MCF 10A (cell line): ENCODE results near the gene IL34. TPM values are rescaled to one million over a fixed set of nuclear protein-coding genes. Genes with fewer than 3 reads are reported as not detected.

Experiments used
- Bru-seq: library from RNA; stranded (reverse); fragments of 400-500 nt; gene quantifications from one replicate; lab custom pipeline; 2021; lab: Mats Ljungman, UMichigan
- BruChase-seq, 2 experiments: library from RNA; stranded (reverse); fragments of 400-500 nt; gene quantifications; one replicate each; lab custom pipeline; 2021; lab: Mats Ljungman, UMichigan
- BruUV-seq: library from RNA; stranded (reverse); fragments of 400-500 nt; replicated peaks from 2 replicates; lab custom pipeline; 2021; lab: Mats Ljungman, UMichigan
- CTCF ChIA-PET: fragments of 300-600 bp; sonication (Branson Sonifier 250); formaldehyde crosslinking; extraction: SDS; loops from one replicate; lab custom pipeline; 2021; ENCODE audit warnings: antibody characterized with exemption, inconsistent platforms; lab: Yijun Ruan, JAX
- POLR2A ChIA-PET: fragments of 300-600, 350-650 bp; sonication (Branson Sonifier 250); formaldehyde crosslinking; extraction: SDS; loops from one replicate; lab custom pipeline; 2020; ENCODE audit warnings: antibody characterized with exemption, inconsistent platforms; lab: Yijun Ruan, JAX
- DNase-seq: peaks from one replicate; pipeline ENCODE4 v3.0.0-alpha.2; 2018; ENCODE audit not compliant: unreplicated experiment
- H3K27ac Mint-ChIP-seq: one replicate; pipeline ENCODE4 v1.8.0; 2022; ENCODE audit warnings: mild to moderate bottlenecking, low read depth, mixed read lengths; ENCODE audit not compliant: unreplicated experiment
- H3K27me3 Mint-ChIP-seq: one replicate; pipeline ENCODE4 v1.8.0; 2022; ENCODE audit warnings: mixed read lengths; ENCODE audit not compliant: insufficient read depth, unreplicated experiment
- H3K36me3 Mint-ChIP-seq: one replicate; pipeline ENCODE4 v1.8.0; 2022; ENCODE audit warnings: mild to moderate bottlenecking, moderate library complexity, mixed read lengths; ENCODE audit not compliant: insufficient read depth, unreplicated experiment
- H3K4me1 Mint-ChIP-seq: one replicate; pipeline ENCODE4 v1.8.0; 2022; ENCODE audit warnings: mixed read lengths; ENCODE audit not compliant: insufficient read depth, unreplicated experiment
- H3K4me3 Mint-ChIP-seq: one replicate; pipeline ENCODE4 v1.8.0; 2022; ENCODE audit warnings: mild to moderate bottlenecking, moderate library complexity, mixed read lengths; ENCODE audit not compliant: unreplicated experiment
- H3K9me3 Mint-ChIP-seq: one replicate; pipeline ENCODE4 v1.8.0; 2022; ENCODE audit warnings: mixed read lengths; ENCODE audit not compliant: unreplicated experiment
- intact Hi-C: fragments of 100-400 bp; cut with micrococcal nuclease; formaldehyde crosslinking; loops from 2 replicates; pipeline ENCODE4 v1.14.1; 2022
- long read RNA-seq: library from polyadenylated mRNA; stranded (forward); transcript quantifications from one replicate; pipeline ENCODE4 v2.0.0, GENCODE V29; 2022
- total RNA-seq: library from RNA; stranded (reverse); gene quantifications from 2 replicates; pipeline ENCODE4 v1.2.3, GENCODE V29; 2022
- TF ChIP-seq, protein P1 (sequence below): fragments of 200-600 bp; IDR thresholded peaks from one replicate; pipeline ENCODE4 v1.8.0; 2022; ENCODE audit warnings: antibody characterized with exemption, mild to moderate bottlenecking; ENCODE audit not compliant: unreplicated experiment

Gene IL34
- total RNA-seq (not detected in 2 replicates), Bru-seq, nascent RNA (percentile 20 among the genes with signal in this experiment), BruChase-seq, experiment 1, labeled RNA remaining after a 6-hour chase (percentile 17 among the genes with signal in this experiment), BruChase-seq, experiment 2, labeled RNA remaining after a 2-hour chase (percentile 20 among the genes with signal in this experiment)
- long read RNA-seq: 0 reads

DNA sequence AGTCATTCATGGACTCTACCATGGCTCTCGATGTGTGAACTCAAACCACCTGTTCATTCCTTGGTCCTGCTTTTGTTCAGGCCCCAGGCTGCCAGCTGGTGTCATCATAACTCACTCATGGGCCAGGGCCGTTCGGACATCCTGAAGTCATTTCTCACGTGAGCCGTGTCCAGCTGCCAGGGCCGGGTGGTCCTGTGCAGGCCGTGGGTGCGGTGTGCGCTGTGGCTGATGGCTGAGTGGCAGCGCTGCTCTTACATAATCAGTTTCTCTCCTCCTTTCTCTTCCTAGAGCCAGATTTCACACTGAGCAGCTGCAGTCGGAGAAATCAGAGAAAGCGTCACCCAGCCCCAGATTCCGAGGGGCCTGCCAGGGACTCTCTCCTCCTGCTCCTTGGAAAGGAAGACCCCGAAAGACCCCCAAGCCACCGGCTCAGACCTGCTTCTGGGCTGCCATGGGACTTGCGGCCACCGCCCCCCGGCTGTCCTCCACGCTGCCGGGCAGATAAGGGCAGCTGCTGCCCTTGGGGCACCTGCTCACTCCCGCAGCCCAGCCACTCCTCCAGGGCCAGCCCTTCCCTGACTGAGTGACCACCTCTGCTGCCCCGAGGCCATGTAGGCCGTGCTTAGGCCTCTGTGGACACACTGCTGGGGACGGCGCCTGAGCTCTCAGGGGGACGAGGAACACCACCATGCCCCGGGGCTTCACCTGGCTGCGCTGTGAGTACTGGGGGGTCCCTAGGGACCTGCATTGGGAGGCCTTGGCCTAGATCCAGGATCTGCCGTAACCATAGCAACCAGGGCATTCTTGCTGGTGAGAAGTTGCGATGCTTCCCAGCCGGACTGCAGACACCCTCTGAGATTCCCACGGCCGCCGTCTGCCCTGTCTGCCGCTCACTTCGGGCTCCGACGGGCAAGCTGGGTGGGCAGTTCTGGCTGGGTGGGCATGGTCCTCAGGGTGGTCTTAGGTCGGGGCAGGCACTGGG lies at the start of gene IL34:
IL34 (plus strand) TSS at position 300 of the 982 bp plus-strand sequence; CDS start at position 689, 389 bp downstream.
- Mint-ChIP-seq H3K36me3 (no peaks in the 10 kb centered on the region), H3K9me3 (no peaks in the 10 kb centered on the region), H3K27me3 (no peaks in the 10 kb centered on the region), H3K4me3 (no peak within 1 kb of the TSS), H3K27ac (no peak within 1 kb of the TSS), H3K4me1 (peaks cover 5% of the 10 kb centered on the region)
- no TSS peak for BruUV-seq
- intact Hi-C loops: no loop called here
- ChIA-PET POLR2A (no interaction called here), CTCF (no interaction called here)
- TF ChIP-seq, protein P1, sequence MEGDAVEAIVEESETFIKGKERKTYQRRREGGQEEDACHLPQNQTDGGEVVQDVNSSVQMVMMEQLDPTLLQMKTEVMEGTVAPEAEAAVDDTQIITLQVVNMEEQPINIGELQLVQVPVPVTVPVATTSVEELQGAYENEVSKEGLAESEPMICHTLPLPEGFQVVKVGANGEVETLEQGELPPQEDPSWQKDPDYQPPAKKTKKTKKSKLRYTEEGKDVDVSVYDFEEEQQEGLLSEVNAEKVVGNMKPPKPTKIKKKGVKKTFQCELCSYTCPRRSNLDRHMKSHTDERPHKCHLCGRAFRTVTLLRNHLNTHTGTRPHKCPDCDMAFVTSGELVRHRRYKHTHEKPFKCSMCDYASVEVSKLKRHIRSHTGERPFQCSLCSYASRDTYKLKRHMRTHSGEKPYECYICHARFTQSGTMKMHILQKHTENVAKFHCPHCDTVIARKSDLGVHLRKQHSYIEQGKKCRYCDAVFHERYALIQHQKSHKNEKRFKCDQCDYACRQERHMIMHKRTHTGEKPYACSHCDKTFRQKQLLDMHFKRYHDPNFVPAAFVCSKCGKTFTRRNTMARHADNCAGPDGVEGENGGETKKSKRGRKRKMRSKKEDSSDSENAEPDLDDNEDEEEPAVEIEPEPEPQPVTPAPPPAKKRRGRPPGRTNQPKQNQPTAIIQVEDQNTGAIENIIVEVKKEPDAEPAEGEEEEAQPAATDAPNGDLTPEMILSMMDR: no peak
- no peak for DNase-seq

GRCh38 chr16:70597135-70597835 lies 49.1 kb upstream of the IL34 start:
- H3K4me1 Mint-ChIP-seq: peaks cover 15% of the 10 kb centered on the region
- H3K9me3 Mint-ChIP-seq: no peaks in the 10 kb centered on the region
- CTCF ChIA-PET: interaction anchor here (0.6 to 1.2 kb wide), 5 partner anchors 42 to 64 kb away, joined by 3 to 4 read pairs (median 3); no protein-coding TSS in a partner anchor
- no peak for DNase-seq
- H3K27ac Mint-ChIP-seq: no peak overlapping the region
- no TSS peak for BruUV-seq
- peaks cover 8% of the 10 kb centered on the region for H3K36me3 Mint-ChIP-seq
- TF ChIP-seq, protein P1: no peak
- POLR2A ChIA-PET: no interaction called here
- intact Hi-C loops: no loop called here
- H3K27me3 Mint-ChIP-seq: peaks cover 17% of the 10 kb centered on the region
- no peak overlapping the region for H3K4me3 Mint-ChIP-seq

- no TSS peak for BruUV-seq
- H3K27me3 Mint-ChIP-seq: peaks cover 17% of the 10 kb centered on the region
- DNase-seq: no peak
- H3K4me1 Mint-ChIP-seq: peaks cover 13% of the 10 kb centered on the region
- intact Hi-C loops: no loop called here
- H3K36me3 Mint-ChIP-seq: peaks cover 8% of the 10 kb centered on the region
- H3K9me3 Mint-ChIP-seq: no peaks in the 10 kb centered on the region
- H3K27ac Mint-ChIP-seq: no peak overlapping the region
- TF ChIP-seq, protein P1: no peak
- no peak overlapping the region for H3K4me3 Mint-ChIP-seq
- POLR2A ChIA-PET: no interaction called here
- CTCF ChIA-PET: interaction anchor here (1.2 kb wide), 1 partner anchor 8 kb away, joined by 5 read pairs; no protein-coding TSS in a partner anchor
These were observed 47.3 kb upstream of the IL34 start for GRCh38 chr16:70598937-70599503.
